Left colon (tissue), 2 donors: ENCODE data around the gene RFFL. TPM values are rescaled to one million over a fixed set of nuclear protein-coding genes. Genes with fewer than 3 reads are reported as not detected.

Source experiments
- ATAC-seq: fragments of 200-7000 bp; cut with Tn5 transposase; one replicate; pipeline ENCODE4 v1.9.1; 2020; ENCODE audit warnings: mild to moderate bottlenecking, moderate library complexity
- DNase-seq, 2 donors: peaks; one replicate each; pipeline ENCODE4 v3.0.0-alpha.2; 2020
- intact Hi-C, 2 donors: fragments of 100-400 bp; cut with DNase I in 1 of 2; cut with micrococcal nuclease in 1 of 2; formaldehyde crosslinking; loops; one replicate each; pipeline versions ENCODE4 v1.11.2 to v1.14.0; 2022; cut with DNase I, micrococcal nuclease
- total RNA-seq, 2 donors: library from RNA; stranded (reverse); fragmentation: NEBNext Ultra II Directional; extraction: Animal tissue kit (Norgen Biotek cat#: 25700); gene quantifications; one replicate each; pipeline ENCODE4 v1.2.1, GENCODE V29; 2021
- donor health status: DM: no; HTN: no; CAD: no.
- donor health status: DM: yes; HTN: yes; CAD: no.

RFFL gene
- total RNA-seq, 2 donors from 2014 or later: 53.4 to 60.8 TPM

GRCh38 chr17:34990921-34991365 is 72.6 kb downstream of the RFFL start:
- intact Hi-C loops: no loop called here
- DNase-seq: no peak

GRCh38 chr17:34989473-34989872 is 74.0 kb downstream of the RFFL start:
- ATAC-seq (no peak), DNase-seq (no peak)
- intact Hi-C loops: no loop called here

More at GRCh38 chr17:34990921-34991365, 72.6 kb downstream of the RFFL start:
- peak; percentile 84 for ATAC-seq

GRCh38 chr17:34988644-34989043 is 74.9 kb downstream of the RFFL start:
- intact Hi-C loops: no loop called here
- ATAC-seq (no peak), DNase-seq (no peak)

GRCh38 chr17:34987232-34987631 is 76.3 kb downstream of the RFFL start:
- ATAC-seq: peak; percentile 62
- DNase-seq: no peak
- intact Hi-C loops: no loop called here

GRCh38 chr17:34981538-34982241 is 81.8 kb downstream of the RFFL start:
- DNase-seq (no peak), ATAC-seq (no peak)
- intact Hi-C loops: no loop called here

GRCh38 chr17:34980681-34981537 is 82.6 kb downstream of the RFFL start:
- intact Hi-C loops: no loop called here
- peak; percentile 87 for ATAC-seq

GRCh38 chr17:34980353-34980680 is 83.2 kb downstream of the RFFL start, which contains the start of gene LIG3:
Gene LIG3 (plus strand): TSS chr17:34980512. CDS start chr17:34983006, 2,494 bp downstream.
- peak; percentile 88 for ATAC-seq
- DNase-seq: peak; percentile 94 to 96
- intact Hi-C loops: no loop called here

More at GRCh38 chr17:34980681-34981537, 82.6 kb downstream of the RFFL start:
- peak; percentile 65 to 79 for DNase-seq

GRCh38 chr17:34979650-34980352 is 83.7 kb downstream of the RFFL start:
- DNase-seq (no peak), ATAC-seq (no peak)
- intact Hi-C loops: no loop called here

- DNase-seq: no peak
- intact Hi-C loops: no loop called here
- ATAC-seq: no peak
These were observed 84.4 kb downstream of the RFFL start for GRCh38 chr17:34979153-34979552.

GRCh38 chr17:34974794-34975785 is 88.4 kb downstream of the RFFL start:
- intact Hi-C loops: no loop called here
- ATAC-seq: no peak
- DNase-seq: no peak

- DNase-seq: no peak
- ATAC-seq: no peak
- intact Hi-C loops: no loop called here
These were observed 89.3 kb downstream of the RFFL start for GRCh38 chr17:34974179-34974578.

- ATAC-seq (peak; percentile 99), DNase-seq (peak; percentile 91 to 94)
- intact Hi-C loops: no loop called here
These were observed 102.2 kb downstream of the RFFL start, which contains the start of the genes CCT6B and ZNF830 for GRCh38 chr17:34961093-34961911. Gene CCT6B (minus strand): TSS chr17:34961460. CDS start chr17:34961393, 67 bp downstream. Gene ZNF830 (plus strand): TSS chr17:34961540. CDS start chr17:34961567, 27 bp downstream.

- intact Hi-C loops: no loop called here
- DNase-seq: no peak
- ATAC-seq: no peak
These were observed 105.1 kb downstream of the RFFL start for GRCh38 chr17:34958438-34958837.
